HepG2 (cell line): Measurements from ENCODE around the gene VWA7. TPM values are rescaled to one million over a fixed set of nuclear protein-coding genes. Genes with fewer than 3 reads are reported as not detected.

Experiments
- ASH2L ChIP-seq: fragments of 300-600, 200-600 bp; sonication (generic); IDR thresholded peaks from 2 replicates; pipeline ENCODE4 v1.7.0; 2017; ENCODE audit warnings: low read depth, mild to moderate bottlenecking, moderate library complexity, mixed read lengths, low read length; ENCODE audit not compliant: insufficient read length
- ATRX ChIP-seq: sonication (generic); formaldehyde crosslinking; IDR thresholded peaks from 2 replicates; pipeline ENCODE4 v1.4.0; 2020; ENCODE audit warnings: missing genetic modification reagents, borderline replicate concordance
- HMGXB4 ChIP-seq, 2 experiments: sonication (generic) in 1 of 2; formaldehyde crosslinking in 1 of 2; IDR thresholded peaks; 2 replicates each; pipeline versions ENCODE4 v1.4.0 to v1.6.1; 2018 to 2020; ENCODE audit warnings: missing genetic modification reagents in 2 of 2, borderline replicate concordance in 1 of 2, low read depth in 1 of 2, mild to moderate bottlenecking in 1 of 2, missing biosample characterization in 1 of 2
- KDM6A ChIP-seq: IDR thresholded peaks from 2 replicates; pipeline ENCODE4 v1.6.1; 2016; ENCODE audit warnings: low read depth
- MED8 ChIP-seq: sonication (generic); formaldehyde crosslinking; IDR thresholded peaks from 2 replicates; pipeline ENCODE4 v1.8.1; 2023; ENCODE audit warnings: mild to moderate bottlenecking, missing genetic modification reagents; ENCODE audit not compliant: insufficient replicate concordance
- SRY ChIP-seq: sonication (generic); formaldehyde crosslinking; IDR thresholded peaks from 2 replicates; pipeline ENCODE4 v1.8.0; 2022; ENCODE audit warnings: mild to moderate bottlenecking, missing genetic modification reagents
- TARDBP ChIP-seq: sonication (generic); formaldehyde crosslinking; IDR thresholded peaks from 2 replicates; pipeline ENCODE4 v1.8.0; 2022; ENCODE audit warnings: mild to moderate bottlenecking, missing genetic modification reagents
- THYN1 ChIP-seq: sonication (generic); formaldehyde crosslinking; IDR thresholded peaks from 2 replicates; pipeline ENCODE4 v1.8.1; 2023; ENCODE audit warnings: low read depth, mild to moderate bottlenecking, moderate library complexity, missing genetic modification reagents, borderline replicate concordance
- ZNF512B ChIP-seq: sonication (generic); formaldehyde crosslinking; IDR thresholded peaks from 2 replicates; pipeline ENCODE4 v1.5.1; 2020; ENCODE audit warnings: missing genetic modification reagents, mild to moderate bottlenecking, borderline replicate concordance
- ZNF530 ChIP-seq: sonication (generic); formaldehyde crosslinking; IDR thresholded peaks from 2 replicates; pipeline ENCODE4 v1.5.0; 2020; ENCODE audit warnings: low read depth, mild to moderate bottlenecking, missing genetic modification reagents
- ZNF574 ChIP-seq: sonication (generic); formaldehyde crosslinking; IDR thresholded peaks from 2 replicates; pipeline ENCODE4 v1.4.0; 2020; ENCODE audit warnings: missing genetic modification reagents
- ZNF646 ChIP-seq: sonication (generic); formaldehyde crosslinking; IDR thresholded peaks from 2 replicates; pipeline ENCODE4 v1.9.0; 2021; ENCODE audit warnings: mild to moderate bottlenecking, missing genetic modification reagents
- ZNF746 ChIP-seq: sonication (generic); formaldehyde crosslinking; IDR thresholded peaks from 2 replicates; pipeline ENCODE4 v1.8.0; 2022; ENCODE audit warnings: mild to moderate bottlenecking, missing genetic modification reagents
- polyA plus RNA-seq, 8 experiments: library from polyadenylated mRNA; depleted of rRNA in 3 of 8; stranded (reverse) in 7 of 8; unstranded in 1 of 8; fragments of >200 nt; fragmentation: Illumina TruSeq in 4 of 8; extraction: Trizol in 4 of 8; gene quantifications; 2 replicates each; pipeline versions ENCODE4 v1.2.1 to v1.2.3, GENCODE V29; 2011 to 2016; ENCODE audit warnings: low read depth in 4 of 8, missing spikeins in 1 of 8, mixed read lengths in 1 of 8; ENCODE audit not compliant: insufficient read depth in 1 of 8
- total RNA-seq, 5 experiments: library from RNA; depleted of rRNA; stranded (reverse); fragments of >200 nt; fragmentation: Illumina TruSeq; extraction: Trizol; gene quantifications; 2 replicates each; pipeline ENCODE4 v1.2.3, GENCODE V29; 2016; ENCODE audit warnings: low read depth in 1 of 5

Gene VWA7
- total and polyA plus RNA-seq, 2 of the 13 experiments (the other 11 are each of a cell fraction or from before 2014, with no cell fraction given), result 0.86 to 3.3 TPM

- TF ChIP-seq ZNF646 (CRISPR knock-in tag) (peak; percentile 68; the same call in 1 of the 2 replicates), ATRX (no peak), HMGXB4 (CRISPR knock-in tag; IDR thresholded peaks at IDR 0.05; ENCODE audit: borderline replicate concordance in 1 of 2, low read depth in 1 of 2) (peak in 1 of 2 experiments; percentile 11; a peak in 2 of 4 replicates), ZNF512B (CRISPR knock-in tag) (peak; percentile 95; the same call in 1 of the 2 replicates), ASH2L (peak; percentile 94), MED8 (CRISPR knock-in tag) (peak; percentile 72), THYN1 (CRISPR knock-in tag) (no peak), ZNF530 (CRISPR knock-in tag) (no peak), TARDBP (peak; percentile 92; the same call in 1 of the 2 replicates), ZNF746 (peak; percentile 92), KDM6A (CRISPR knock-in tag) (peak; percentile 100), SRY (CRISPR knock-in tag) (no peak), ZNF574 (CRISPR knock-in tag) (0 out of 2 replicates have a peak, but pooled peaks have one; percentile 19)
These were observed 39.7 kb downstream of the VWA7 start (continued) for GRCh38 chr6:31737315-31737990.
